GM12865 (cell line): Measurements from ENCODE around the gene BRF1.
"Not testable (repeated sequence)": the region's sequence is repeated elsewhere in the genome, so short reads cannot be mapped to it uniquely, and the experiment has no call there.

ENCODE experiments used
- DNase-seq: peaks from one replicate; pipeline ENCODE4 v3.0.0; 2010; ENCODE audit warnings: low read depth
- H3K4me3 ChIP-seq: 2 replicates; pipeline ENCODE4 v1.5.1; 2011; ENCODE audit warnings: mild to moderate bottlenecking, low read depth, low read length, control low read depth
- TF ChIP-seq, protein P1 (sequence below): IDR thresholded peaks from 2 replicates; pipeline ENCODE4 v1.5.1; 2011; ENCODE audit warnings: low read length, control low read depth, low read depth, inconsistent platforms; ENCODE audit not compliant: insufficient read depth; ENCODE audit errors: missing control alignments

The BRF1 gene

DNA sequence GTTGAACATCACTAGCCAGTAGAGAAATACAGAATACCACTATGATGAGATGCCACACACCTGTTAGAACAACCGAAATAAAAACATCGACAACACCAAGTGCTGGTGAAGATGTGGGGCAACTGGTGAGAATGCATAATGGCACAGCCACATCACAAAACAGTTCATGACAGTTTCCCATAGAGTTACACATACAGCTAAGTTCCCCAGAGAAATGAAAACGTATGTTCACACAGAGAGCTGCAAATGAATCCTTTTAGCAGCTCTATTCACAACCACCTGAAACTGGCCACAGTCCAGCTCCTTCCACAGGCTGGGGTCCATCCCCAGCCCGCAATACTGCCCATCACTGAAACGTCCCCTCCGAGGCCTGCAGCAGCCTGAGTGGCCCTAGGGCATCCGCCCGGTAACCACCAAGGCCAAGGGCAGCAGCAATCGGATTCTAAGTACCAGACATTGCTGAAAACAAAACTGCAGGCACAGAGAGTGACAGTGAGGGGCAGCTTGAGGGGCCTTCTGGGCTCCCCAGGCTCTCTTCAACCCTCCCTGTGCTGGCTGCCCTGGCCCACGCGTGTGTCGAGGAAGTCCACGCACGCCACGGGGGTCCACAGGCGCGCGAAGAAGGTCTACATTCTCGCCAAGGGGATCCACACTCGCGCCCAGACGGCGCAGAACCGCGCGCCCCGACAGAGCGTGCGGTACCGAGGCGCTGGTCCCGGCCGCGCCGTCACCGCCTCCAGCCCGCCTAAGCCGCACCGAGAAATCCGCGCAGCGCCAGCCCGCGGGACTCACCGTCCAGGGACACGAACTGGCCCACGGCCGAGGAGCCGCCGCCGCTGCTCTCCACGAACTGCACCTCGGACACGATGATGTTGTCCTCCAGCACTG, 903 bp downstream of the BRF1 start:
- peak; percentile 54 for DNase-seq
- H3K4me3 ChIP-seq: peak overlapping the region; percentile 95
- TF ChIP-seq, protein P1, sequence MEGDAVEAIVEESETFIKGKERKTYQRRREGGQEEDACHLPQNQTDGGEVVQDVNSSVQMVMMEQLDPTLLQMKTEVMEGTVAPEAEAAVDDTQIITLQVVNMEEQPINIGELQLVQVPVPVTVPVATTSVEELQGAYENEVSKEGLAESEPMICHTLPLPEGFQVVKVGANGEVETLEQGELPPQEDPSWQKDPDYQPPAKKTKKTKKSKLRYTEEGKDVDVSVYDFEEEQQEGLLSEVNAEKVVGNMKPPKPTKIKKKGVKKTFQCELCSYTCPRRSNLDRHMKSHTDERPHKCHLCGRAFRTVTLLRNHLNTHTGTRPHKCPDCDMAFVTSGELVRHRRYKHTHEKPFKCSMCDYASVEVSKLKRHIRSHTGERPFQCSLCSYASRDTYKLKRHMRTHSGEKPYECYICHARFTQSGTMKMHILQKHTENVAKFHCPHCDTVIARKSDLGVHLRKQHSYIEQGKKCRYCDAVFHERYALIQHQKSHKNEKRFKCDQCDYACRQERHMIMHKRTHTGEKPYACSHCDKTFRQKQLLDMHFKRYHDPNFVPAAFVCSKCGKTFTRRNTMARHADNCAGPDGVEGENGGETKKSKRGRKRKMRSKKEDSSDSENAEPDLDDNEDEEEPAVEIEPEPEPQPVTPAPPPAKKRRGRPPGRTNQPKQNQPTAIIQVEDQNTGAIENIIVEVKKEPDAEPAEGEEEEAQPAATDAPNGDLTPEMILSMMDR: no peak

DNA sequence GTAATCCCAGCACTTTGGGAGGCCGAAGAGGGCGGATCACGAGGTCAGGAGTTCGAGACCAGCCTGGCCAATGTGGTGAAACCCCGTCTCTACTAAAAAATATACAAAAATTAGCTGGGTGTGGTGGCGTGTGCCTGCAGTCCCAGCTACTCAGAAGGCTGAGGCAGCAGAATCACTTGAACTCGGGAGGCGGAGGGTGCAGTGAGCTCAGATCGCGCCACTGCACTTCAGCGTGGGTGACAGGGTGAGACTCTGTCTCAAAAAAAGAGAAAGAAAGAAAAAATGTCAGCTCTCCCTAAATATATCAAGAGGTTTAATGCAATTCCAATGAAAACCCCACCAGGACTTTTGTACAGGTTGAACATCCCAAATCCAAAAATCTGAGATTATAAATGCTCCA, 3.5 kb downstream of the BRF1 start:
- H3K4me3 ChIP-seq, DNase-seq: not testable (repeated sequence)

DNA sequence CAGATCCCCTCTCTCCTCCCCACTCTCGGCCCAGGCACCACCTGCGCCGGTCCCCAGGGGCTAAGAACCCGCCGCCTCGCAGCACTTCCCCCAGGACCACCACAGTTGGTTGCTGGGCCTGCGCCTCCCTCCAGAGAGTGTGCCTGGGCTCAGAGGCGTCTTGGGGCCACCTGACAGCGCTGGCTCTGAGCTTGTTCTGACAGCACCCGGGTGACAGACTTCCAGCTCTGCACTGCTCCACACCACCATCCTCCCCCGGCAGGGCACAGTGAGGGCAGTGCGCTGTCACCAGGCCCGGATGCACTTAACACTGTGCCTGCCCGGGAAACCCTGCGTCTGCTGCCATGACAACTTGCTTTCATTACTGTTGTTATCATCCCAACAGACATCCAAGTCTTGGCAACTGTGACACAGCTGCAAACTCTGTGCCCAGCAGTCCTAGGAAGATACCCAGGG, 6.6 kb downstream of the BRF1 start:
- TF ChIP-seq, protein P1: no peak
- DNase-seq: peak; percentile 61
- H3K4me3 ChIP-seq: no peak overlapping the region

DNA sequence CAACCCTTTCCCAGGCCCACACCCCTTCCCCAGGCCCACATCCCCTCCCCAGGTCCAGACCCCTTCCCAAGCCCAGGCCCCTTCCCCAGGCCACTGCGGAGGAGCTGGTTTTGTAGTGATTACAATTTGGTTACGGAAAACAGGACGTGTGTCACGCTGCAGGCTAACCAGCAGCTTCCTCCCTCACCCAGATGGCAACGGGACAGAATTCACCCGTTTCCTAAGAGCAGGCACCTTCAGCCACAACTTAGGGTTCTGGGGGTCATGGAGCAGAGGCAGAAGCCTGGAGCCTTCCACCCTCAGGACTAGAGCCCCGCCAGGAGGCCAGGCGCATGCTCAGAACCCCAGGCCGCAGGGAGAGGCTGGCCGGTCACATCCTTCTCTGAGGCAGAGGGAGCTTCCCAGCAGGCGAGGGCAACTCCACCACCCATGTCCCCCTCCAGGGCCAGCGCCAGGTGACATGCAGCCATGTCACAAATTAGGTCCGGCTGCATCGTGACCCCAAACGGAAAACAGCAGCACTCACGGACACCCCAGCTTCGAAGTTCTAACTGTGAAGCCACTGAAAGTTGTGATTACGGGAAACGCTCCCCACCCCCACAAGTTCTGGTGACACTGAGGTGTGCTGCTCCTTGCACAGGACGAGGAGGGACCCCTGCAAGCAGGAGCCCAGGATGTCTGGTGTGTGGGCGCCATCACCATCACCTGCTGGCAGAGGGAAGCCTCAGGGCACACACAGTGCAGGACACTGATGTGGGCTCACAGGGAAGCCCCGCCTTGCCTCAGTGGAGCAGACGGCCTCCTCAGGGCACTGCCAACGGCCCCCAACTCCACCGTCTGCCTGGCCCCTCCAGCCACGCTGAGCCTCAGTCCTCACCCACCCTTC, 7.7 kb downstream of the BRF1 start:
- no peak for DNase-seq
- TF ChIP-seq, protein P1: no peak

DNA sequence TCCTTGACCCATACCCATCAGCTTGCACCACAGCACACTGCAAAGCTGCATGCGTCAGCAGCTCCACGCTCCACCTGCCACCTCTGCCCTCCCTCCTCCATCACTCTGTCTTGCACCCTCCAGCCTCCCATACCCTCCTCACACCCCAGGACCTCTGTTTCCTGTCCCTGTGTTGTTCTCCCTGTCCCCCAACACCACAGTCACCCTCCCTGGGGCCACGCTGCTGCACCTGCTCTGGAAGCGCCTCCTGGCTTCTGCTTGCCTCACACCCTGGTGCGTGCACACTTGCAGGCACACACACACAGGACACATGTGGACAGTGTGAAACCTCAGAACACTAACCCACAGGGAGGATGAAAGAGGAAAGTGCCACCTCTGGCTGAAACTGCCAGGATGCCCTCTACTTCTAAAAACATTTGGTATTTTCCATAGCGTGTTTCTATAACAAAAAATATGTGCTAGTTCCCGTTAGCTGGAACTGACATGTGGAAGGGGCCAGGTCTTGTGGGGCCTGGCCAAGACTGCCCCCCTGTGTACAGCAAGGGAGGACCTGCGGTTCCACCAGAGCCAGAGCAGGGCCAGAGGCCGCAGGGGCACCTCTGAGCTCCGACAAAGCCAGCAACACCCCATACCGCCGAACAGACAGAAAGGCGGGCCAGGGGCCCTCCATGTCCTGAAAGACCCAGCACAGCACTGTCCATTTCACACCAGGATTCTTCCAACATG, 10.0 kb downstream of the BRF1 start:
- DNase-seq: no peak
- TF ChIP-seq, protein P1: no peak
- H3K4me3 ChIP-seq: no peak overlapping the region

More for the DNA sequence above, 7.7 kb downstream of the BRF1 start:
- H3K4me3 ChIP-seq: no peak overlapping the region

DNA sequence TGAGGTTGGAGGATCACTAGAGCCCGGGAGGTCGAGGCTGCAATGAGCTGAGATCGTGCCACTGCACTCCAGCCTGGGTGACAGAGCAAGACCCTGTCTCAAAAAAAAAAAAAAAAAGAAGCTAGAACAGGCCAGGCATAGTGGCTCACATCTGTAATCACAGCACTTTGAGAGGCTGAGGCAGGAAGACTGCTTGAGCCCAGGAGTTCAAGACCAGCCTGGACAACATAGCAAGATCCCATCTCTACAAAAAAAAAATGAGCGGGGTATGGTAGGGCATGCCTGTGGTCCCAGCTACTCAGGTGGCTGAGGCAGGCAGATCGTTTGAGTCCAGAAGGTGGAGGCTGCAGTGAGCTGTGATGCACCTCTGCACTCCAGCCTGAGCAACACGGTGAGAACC, 11.9 kb downstream of the BRF1 start:
- not testable (repeated sequence) for DNase-seq, H3K4me3 ChIP-seq

DNA sequence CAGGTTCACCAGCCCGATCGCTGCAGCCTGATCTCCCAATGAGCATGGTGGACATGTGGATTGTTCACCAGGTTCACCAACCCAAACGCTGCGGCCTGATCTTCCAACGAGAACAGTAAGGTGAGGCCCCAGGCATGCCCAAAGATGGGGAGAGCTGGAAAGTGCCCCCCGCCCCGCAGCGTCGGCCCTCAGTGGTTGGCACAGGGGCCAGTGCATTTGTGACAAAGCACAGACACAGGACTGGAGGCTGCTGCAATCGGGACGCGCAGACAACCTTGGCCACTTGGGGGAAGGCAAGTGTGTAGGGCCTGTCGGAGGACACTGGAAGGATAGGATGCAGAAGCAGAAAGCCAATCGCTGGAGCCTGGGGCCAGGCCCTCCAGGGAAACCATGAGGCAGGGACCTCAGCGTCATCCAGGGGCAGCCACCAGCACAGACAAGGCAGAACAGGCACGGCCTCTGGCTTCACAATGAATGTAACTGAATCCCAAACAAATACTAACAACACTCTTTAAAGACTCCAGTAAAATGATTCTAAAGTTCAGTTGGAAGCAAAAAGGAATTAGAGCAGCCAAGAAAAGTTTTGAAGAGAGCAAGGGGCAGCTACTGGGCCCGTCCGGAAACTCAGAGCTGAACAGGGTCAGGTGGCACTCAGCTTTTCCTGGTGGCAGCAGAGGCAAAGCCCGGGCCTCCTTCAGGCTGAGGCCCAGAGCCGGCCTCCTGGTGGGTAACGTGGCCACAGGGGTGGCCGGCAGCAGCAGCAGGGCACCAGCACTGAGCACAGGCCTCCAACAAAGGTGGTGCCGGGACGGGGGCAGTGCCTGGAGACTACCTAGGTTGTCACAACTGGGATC, 13.3 kb downstream of the BRF1 start:
- no peak overlapping the region for H3K4me3 ChIP-seq
- TF ChIP-seq, protein P1: no peak
- DNase-seq: no peak
